ENCODE measurements around the gene UGT2A1.

The UGT2A1 gene

GRCh38 chr4:69589884-69590283, 63.2 kb downstream of the UGT2A1 start:
- DNase-seq (ENCODE audit: low read depth), result no peak

DNA sequence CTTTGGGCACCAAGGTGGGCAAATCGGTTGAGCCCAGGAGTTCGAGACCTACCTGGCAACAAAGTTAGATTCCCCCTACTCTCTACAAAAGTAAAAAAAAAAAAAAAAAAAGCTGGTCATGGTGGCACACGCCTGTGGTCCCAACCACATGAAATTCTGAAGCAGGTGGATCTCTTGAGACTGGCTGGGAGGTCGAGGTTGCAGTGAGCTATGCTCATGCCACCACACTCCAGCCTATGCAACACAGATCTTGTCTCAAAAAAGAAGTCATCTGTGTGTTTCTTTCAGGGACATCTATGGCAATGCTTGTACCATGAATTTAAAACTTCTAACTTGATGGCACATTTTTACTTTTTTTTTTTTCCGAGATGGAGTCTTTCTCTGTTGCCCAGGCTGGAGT, 68.9 kb downstream of the UGT2A1 start:
- no peak for DNase-seq (ENCODE audit: low read depth)

- DNase-seq (ENCODE audit: low read depth), result no peak
Observed at GRCh38 chr4:69583543-69583942, 69.5 kb downstream of the UGT2A1 start.

DNA sequence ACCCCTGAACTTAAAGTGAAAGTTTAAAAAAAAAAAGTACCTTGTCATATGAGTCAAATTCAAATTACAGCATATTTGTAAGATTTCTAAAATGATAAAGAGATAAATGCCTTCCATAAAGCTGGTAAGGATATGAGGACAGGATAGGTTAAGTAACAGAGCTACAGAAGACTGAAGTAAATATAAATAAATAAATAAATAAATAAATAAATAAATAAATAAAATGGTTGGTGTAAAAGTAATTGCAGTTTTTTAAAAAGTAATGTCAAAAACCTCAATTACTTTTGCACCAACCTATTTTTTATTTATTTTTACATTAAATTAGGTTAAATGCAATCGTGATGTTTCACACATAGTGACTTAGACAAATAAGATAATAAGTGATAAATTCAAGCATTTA, 75.8 kb downstream of the UGT2A1 start:
- DNase-seq (ENCODE audit: low read depth), result no peak

GRCh38 chr4:69576251-69576877, 76.7 kb downstream of the UGT2A1 start:
- DNase-seq (ENCODE audit: low read depth), result no peak

DNA sequence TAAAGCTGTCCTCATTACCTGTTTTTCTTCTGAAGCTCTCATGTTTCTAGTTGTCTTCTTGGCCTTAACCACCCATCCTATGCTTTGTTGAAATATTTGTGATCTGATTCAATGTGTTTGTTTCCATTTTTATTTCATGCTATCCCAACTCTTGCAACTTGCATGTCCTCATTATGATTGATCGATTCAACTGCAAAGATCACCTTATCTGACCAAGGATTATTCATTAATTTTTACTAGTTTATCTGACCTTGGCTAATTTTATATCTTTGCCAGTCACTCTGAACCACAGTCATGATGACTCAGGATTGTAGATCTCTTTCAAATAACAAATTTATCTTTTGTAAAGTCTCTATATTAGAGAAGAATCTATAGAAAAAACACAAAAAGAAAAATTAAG, 84.3 kb downstream of the UGT2A1 start:
- no peak for DNase-seq (ENCODE audit: low read depth)

GRCh38 chr4:69563424-69563823, 89.6 kb downstream of the UGT2A1 start:
- DNase-seq (ENCODE audit: low read depth), result no peak

- DNase-seq (ENCODE audit: low read depth), result no peak
Observed at GRCh38 chr4:69549651-69550050, 103.4 kb downstream of the UGT2A1 start.

DNA sequence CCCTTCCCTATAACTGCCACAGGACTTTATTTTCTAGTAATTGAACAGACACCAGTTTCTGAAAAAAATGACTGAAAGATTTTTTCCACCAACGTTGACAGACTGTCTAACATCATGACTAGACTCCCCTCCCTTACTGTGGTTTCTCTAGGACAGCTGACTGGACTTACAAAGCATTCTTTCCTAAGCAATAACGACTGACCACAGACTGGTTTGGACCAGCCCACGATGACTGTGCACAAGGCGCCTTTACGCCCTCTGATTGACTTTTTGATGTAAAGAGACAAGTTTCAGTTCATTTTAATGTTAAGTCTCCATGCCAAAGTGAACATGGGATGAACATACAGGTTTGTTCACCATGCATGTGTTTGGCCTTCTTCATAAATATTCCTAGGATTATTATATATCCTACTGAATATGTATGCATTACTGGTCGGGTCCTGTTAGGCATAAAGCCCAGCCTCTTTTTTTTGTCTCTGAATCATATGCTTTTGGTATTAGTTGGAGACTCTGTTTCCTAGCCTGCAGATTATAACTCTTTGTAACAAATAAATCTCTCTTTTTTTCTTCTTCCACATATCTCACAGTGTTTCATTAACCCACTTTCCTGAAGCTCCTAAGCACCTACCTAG, 106.8 kb downstream of the UGT2A1 start:
- DNase-seq (ENCODE audit: low read depth), result peak; percentile 3
